H54 (cell line): ENCODE results near the gene SAFB.
A peak's percentile ranks its signal among the peaks of the same experiment; 100 is the strongest.
"Not testable (repeated sequence)": the region's sequence is repeated elsewhere in the genome, so short reads cannot be mapped to it uniquely, and the experiment has no call there.

Experiments used
- DNase-seq: peaks from one replicate; pipeline ENCODE4 v3.0.0; 2011; ENCODE audit warnings: low spot score, mixed read lengths; ENCODE audit not compliant: insufficient read length
- FAIRE-seq: peaks from 3 replicates; lab custom pipeline; 2011; peaks lifted over from hg19 to GRCh38; lab: Jason Lieb, UNC
- POLR2A ChIP-seq: IDR thresholded peaks from 2 replicates; pipeline ENCODE4 v1.6.1; 2011; ENCODE audit warnings: low read depth, mild to moderate bottlenecking, low read length

SAFB gene

DNA sequence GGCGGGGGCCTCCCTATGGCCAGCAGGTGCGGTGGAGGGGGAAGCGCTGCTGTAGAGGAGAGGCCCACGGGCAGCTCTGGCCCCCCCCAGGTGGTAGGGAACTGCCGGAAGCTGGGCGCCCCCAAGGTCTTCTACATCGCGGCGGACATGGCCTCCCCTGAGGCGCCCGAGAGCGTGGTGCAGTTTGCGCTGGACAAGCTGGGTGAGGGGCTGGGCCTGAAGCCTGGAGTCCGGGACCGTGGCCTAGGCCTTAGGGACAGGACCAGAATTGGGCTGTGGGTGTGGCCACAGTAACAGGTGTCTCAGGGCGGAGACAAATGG, 63.4 kb downstream of the SAFB start:
- FAIRE-seq (no peak), DNase-seq (no peak)
- TF ChIP-seq POLR2A: no peak

GRCh38 chr19:5686647-5687359, 63.9 kb downstream of the SAFB start:
- FAIRE-seq (no peak), DNase-seq (peak; percentile 95)
- no peak for TF ChIP-seq POLR2A

- TF ChIP-seq POLR2A: no peak
- DNase-seq: no peak
- FAIRE-seq: no peak
These were observed 64.7 kb downstream of the SAFB start for GRCh38 chr19:5687360-5688198.

GRCh38 chr19:5688262-5688881, 65.5 kb downstream of the SAFB start:
- DNase-seq, FAIRE-seq: not testable (repeated sequence)

DNA sequence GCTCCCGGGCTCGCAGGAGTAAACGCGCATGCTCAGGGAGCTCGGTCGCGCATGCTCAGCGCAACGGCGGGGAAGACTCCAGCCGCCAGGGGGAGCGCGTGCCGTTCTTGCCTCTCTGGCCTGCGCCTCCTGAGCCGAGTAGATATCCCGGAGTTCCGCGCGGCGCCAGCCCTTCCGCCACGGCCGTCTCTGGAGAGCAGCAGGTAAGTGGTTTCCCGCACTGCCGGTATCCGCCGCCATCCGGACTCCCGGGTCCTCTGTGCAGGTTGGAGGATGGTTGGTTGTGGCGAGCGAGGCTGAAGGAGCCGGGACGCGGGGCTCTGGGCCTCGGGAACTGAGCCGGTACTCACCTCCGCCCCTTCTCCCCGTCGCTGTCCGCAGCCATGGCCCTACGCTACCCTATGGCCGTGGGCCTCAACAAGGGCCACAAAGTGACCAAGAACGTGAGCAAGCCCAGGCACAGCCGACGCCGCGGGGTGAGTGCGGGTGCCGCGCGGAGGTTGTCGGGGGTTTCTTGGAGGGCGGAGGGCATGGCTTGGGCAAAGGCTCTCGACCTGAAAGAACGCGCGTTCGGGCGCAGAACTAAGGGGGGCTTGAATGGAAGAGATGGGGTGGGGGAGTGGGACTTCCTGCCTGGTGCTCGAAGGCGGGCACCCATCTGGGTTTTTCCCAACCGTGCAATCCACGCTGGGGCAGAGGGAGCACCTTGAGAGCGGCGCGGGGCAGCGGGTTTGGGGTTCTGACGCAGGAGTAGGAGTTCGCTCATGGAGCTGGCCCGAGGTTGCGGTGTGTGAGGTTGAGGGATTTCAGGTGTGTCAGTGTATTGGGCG, 67.5 kb downstream of the SAFB start, which contains the start of gene RPL36:
RPL36 (plus strand) TSS at position 171 of the 830 bp plus-strand sequence; CDS start at position 384, 213 bp downstream.
- FAIRE-seq: peak; percentile 71

GRCh38 chr19:5690955-5691821, 68.3 kb downstream of the SAFB start:
- no peak for TF ChIP-seq POLR2A
- DNase-seq: no peak
- FAIRE-seq: no peak

More for the DNA sequence above, 67.5 kb downstream of the SAFB start, which contains the start of gene RPL36:
- peak; percentile 96 for DNase-seq
- TF ChIP-seq POLR2A: peak; percentile 93

DNA sequence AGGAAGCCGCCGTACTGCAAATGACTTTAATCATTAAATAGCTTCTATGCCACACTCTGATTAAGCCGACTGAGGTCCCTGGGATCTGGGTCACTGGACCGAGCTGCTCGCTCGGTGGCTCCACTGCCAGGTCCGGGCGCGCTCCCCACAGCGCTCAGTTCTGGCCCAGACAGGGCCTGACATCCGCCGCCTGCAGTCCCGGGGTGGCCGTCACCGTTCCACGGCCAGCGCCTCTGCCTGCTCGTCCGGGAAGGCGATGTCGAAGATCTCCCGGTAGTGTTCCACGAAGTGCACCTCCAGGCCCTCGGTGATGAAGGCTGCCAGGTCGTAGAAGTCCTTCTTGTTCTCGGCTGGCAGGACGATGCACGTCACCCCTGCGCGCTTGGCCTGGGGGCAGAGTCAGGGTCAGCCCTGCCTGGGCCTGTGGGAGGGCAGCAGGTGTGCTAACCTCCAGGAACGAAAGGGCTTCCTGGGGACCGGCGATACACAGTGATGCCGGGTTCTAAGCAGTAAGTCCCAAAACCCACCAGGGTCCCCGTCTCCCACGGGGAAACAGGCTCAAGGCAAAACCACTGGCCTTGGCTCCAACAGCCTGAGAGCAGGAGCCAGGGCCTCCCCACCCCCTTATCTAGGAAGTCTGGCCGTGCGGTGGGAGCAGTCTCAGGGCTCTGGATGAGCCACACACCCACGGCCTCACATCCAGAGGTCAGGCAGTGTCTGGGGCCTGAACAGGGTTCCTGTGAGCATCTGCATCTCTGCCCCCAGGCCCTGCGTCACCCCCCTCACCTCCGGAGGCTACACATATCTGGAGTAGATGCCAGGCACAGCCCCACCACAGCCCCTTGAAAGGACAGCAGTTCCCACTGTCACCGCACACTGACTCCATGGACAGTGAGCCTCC, 69.2 kb downstream of the SAFB start:
- FAIRE-seq: no peak
- TF ChIP-seq POLR2A: no peak
- no peak for DNase-seq

GRCh38 chr19:5692723-5693194, 69.9 kb downstream of the SAFB start:
- DNase-seq (no peak), FAIRE-seq (no peak)
- TF ChIP-seq POLR2A: no peak

GRCh38 chr19:5693195-5694166, 70.6 kb downstream of the SAFB start:
- FAIRE-seq (no peak), DNase-seq (no peak)
- TF ChIP-seq POLR2A: no peak

DNA sequence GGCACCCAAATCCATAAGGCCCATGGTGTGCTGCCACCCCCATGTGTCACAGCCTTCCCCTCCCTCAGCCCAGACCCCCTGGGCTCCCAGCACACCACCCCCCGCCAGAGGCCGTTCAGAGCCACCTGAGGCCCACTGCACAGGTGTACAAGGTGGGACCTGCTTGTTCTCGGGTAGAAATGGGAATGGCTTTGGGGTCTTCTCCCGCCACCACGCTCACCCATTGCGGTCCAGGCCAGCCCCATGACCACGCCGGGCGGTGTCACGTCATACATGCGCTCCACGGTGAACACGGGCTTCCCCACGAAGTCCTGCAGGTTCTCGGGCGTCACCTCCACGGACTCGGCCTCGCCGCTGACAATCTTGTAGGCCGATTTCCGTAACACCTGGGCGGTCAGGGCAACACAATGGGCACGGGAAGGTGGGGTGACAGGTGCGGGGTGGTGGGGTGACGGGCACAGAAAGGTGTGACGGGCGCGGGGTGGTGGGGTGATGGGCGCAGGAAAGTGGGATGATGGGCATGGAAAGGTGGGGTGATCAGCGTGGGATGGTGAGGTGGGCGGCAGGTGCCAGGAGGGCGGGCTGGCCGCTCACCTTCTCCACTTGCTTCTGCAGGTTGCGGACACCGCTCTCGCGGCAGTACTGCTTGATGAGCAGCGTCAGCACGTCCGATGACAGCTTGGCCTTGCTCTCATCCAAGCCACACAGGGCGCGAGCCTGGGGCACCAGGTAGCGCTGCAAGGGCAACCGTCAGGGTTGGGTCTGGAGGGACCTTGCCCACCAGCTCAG, 71.5 kb downstream of the SAFB start:
- FAIRE-seq (no peak), DNase-seq (no peak)
- TF ChIP-seq POLR2A: no peak
